Inflammatory macrophage treated with lipopolysaccharide for 1 hour (primary cell): ENCODE measurements around the gene CPSF2.
"Not testable (repeated sequence)": the region's sequence is repeated elsewhere in the genome, so short reads cannot be mapped to it uniquely, and the experiment has no call there.

Source experiments
- DNase-seq, 2 donors: peaks; one replicate each; pipeline ENCODE4 v3.0.0-alpha.2; 2020 to 2022

The CPSF2 gene

GRCh38 chr14:92160619-92161018 is 38.9 kb downstream of the CPSF2 start:
- DNase-seq: peak; percentile 75 to 85

GRCh38 chr14:92161521-92161920 is 39.8 kb downstream of the CPSF2 start:
- no peak for DNase-seq

DNA sequence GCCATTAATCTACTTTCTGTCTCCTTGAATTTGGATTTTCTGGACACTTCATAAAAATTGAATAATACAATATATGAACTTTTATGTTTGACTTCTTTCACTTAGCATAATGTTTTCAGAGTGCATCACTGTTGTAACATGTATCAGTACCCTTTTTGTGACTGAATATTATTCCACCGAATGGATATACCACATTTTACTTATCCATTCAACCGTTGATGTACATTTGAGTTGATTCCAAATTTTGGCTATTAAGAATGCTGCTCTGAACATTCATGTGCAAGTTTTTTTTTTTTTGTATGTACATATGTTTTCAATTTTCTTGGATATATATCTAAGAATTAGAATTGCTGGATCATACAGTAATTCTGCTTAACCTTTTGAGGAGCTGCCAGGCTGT is 43.2 kb downstream of the CPSF2 start:
- DNase-seq: no peak

GRCh38 chr14:92173668-92174067 is 51.9 kb downstream of the CPSF2 start:
- DNase-seq: no peak

GRCh38 chr14:92175811-92176210 is 54.0 kb downstream of the CPSF2 start:
- DNase-seq: no peak

DNA sequence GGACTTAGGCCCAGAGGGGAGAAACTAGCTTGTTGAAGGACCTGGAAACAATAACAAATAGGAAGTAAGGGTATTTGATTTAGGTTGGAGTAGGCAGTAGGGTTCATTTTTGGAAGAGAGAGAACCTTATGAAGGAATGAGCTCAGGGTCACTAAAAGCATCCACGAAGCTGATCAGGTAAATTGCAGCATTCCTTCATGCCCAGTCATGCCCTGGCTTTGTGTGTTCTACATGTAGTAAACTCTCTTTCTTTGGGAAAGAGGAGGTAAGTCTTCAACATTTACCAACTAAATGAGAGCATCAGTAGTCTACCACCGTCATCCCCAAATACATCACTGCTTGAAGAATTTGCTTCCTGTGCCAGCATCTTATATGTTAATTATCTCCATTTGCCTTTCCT is 54.7 kb downstream of the CPSF2 start:
- no peak for DNase-seq

GRCh38 chr14:92179178-92179577 is 57.4 kb downstream of the CPSF2 start:
- DNase-seq: not testable (repeated sequence)

- DNase-seq: peak in 1 of 2 donors; percentile 18
Measured at GRCh38 chr14:92185559-92185958, 63.8 kb downstream of the CPSF2 start.

GRCh38 chr14:92187616-92188015 is 65.8 kb downstream of the CPSF2 start:
- DNase-seq: not testable (repeated sequence)

DNA sequence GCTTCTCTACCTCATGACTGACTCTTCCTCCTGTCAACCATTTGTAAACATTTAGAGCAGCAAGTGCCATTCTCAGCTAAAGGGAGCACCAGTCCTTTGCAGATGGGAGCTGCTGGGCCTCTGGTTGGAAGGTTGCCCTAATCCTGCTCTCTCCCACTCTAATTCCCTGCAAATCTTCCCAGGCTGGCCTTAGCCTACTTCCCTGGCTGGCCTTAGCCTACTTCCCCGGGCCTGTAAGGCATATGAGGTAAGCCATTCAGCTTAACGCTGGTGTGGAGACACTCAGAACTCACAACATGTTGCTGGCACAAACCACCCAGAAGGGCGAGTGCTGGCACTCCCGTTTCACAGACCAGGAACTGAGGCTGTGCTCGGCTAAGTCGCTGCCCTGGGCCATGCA is 69.0 kb downstream of the CPSF2 start:
- no peak for DNase-seq

DNA sequence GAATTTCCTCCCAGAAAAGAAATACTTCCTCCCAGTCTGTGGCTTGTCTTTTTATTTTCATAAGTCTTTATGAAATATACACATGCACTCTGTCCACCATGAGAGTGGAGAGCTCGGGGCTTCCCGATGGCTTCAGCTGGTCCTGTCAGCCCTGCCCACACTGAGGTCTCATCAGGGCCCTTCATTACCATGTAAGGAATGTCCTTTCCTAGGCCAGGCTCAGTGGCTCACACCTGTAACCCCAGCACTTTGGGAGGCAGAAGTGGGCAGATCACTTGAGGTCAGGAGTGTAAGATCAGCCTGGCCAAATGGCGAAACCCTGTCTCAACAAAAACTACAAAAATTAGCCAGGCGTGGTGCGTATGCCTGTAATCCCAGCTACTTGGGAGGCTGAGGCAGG is 77.0 kb downstream of the CPSF2 start:
- DNase-seq: no peak

DNA sequence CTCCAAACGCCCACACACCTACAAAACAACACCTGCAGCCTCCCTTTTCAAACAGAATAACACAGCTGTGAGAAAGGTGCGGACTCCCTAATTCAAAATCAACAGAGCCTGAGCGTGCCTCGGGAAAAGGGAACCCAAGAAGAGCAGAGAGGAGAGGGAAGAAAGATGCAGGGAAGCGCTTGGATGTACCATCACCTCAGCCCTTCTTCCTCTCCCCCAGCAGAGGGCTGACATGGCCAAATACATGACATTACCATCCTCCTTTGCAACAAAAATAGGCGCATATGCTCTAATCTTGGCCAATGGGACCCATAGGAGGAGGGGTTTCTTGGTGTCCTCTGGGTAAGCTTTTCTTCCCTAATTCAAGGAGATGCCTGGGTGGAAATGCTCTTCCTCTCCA is 78.0 kb downstream of the CPSF2 start:
- no peak for DNase-seq

GRCh38 chr14:92203116-92203515 is 81.3 kb downstream of the CPSF2 start:
- no peak for DNase-seq

GRCh38 chr14:92204792-92205191 is 83.0 kb downstream of the CPSF2 start:
- no peak for DNase-seq

DNA sequence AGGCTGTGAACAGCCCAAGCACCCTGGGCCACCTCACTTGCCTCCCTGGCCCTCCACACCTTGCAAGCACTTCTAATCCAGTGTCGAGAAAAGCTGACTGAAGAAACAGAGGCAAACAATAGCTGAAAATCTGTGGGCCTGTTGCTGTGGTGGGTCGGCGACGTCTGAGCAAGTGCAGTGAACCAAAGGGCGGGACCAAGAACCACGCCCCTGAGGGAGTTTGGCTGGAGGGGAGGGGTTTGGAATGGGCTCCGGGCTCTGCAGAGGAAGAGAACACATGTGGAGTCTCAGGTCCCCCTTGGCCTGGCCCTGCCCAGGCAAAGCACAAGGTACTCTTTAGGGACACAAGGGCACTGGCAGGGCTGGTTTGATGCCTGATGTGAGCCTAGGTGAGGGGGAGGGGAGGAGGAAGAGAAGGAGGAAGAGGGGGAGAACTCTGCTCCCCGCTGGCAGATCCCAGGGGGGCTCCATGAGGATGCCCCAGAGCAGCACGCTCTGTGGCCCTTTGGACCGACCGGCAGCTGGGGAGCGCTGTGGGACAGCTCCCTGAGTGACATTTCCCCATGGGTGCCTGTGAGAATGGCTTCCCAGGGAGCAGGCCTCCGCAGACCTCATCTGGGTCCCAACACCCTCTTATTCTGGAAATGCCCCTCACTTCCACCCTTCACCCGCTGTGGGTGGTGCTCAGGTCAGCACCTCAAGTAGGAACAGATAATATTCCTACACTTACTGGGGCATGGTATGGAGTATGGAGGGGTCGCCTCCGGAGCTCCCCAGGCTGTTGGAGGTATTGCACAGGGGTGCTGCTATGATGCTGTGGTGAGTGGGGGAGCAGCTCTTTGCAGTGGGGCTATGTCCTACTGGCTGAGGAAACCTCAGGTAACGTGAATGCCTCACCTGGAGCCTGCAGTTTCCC is 85.5 kb downstream of the CPSF2 start:
- DNase-seq: no peak

DNA sequence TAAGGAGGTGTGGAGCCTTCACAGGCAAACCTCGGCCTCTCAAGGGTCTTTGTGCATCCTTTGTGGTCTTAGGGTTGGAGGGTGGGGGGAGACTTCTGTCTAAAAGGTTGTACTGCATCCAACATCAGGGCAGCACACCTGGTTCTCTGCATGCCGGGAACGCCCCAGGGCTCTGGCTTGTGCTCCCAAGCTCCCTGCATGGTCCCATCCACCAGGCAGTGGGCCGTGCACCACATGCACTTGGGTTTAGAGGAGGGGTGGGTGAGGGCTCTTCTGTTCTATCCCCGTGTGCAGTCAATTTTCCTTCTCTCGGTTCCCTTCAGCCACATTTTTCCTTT is 86.1 kb downstream of the CPSF2 start:
- DNase-seq: no peak

- DNase-seq: no peak
Measured at GRCh38 chr14:92209141-92209540, 87.4 kb downstream of the CPSF2 start.

GRCh38 chr14:92213125-92213524 is 91.4 kb downstream of the CPSF2 start:
- not testable (repeated sequence) for DNase-seq

- peak in 1 of 2 donors; percentile 10 for DNase-seq
Measured at GRCh38 chr14:92215579-92215978, 93.8 kb downstream of the CPSF2 start.

- no peak for DNase-seq
Measured at GRCh38 chr14:92217936-92218335, 96.2 kb downstream of the CPSF2 start.
